A549 treated with GW870086 at 1 μM for 4 hours (cell line): Measurements from ENCODE around the gene COL9A1. TPM values are rescaled to one million over a fixed set of nuclear protein-coding genes. Genes with fewer than 3 reads are reported as not detected.

Experiments used
- total RNA-seq: library from RNA; stranded (reverse); fragments of 200-300 nt; extraction: Qiagen RNA extraction; gene quantifications from 5 replicates; pipeline ENCODE4 v1.2.3, GENCODE V29; 2022; ENCODE audit warnings: low read depth

The COL9A1 gene
- total RNA-seq, result not detected in 5 replicates

DNA sequence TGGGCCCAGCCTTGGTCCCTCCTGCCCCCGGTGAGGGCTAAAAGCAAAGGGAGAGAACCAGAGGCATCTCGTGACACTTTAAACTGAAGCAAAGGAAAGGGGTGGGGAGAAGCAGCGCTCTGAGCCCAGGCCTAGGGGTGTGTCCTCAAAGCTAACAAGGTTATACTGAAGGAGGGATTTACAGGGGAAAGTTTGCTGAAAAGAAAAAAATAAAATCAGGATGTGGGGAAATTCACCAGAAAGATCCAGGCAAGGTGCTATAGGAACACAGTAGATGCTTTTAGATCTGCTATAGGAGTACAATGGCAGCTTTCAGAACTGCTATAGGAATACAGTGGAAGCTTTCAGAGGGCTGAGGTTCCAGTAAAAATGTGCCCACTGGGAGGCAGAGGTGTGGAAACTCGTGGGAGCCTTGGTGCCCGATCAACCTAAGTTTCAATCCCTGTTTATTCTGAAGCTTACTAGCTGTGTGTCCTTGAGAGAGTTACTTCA, at the start of gene COL9A1:
TSS of gene COL9A1 (minus strand) at position 51 of the 492 bp plus-strand sequence. CDS start 160 bp downstream, outside the sequence.

Other genes starting within 250 kb of the COL9A1 start
- 9.1 to 19.1 TPM (median 16.1 TPM) in 5 replicates for gene FAM135A, start 110.4 kb upstream of the COL9A1 start, total RNA-seq